HEK293 (cell line): ENCODE measurements around the gene FGR.

Experiments
- CTCF ChIA-PET: fragments of 350-600 bp; formaldehyde crosslinking; extraction: SDS; loops from one replicate; lab custom pipeline; 2021; ENCODE audit warnings: antibody characterized with exemption; lab: Yijun Ruan, JAX
- POLR2A ChIA-PET: fragments of 300-600 bp; formaldehyde crosslinking; extraction: SDS; loops from one replicate; lab custom pipeline; 2020; ENCODE audit warnings: antibody characterized with exemption, inconsistent platforms; lab: Yijun Ruan, JAX
- H3K27ac ChIP-seq: fragments of 200-500 bp; sonication (Bioruptor generic); 2 replicates; pipeline ENCODE4 v1.5.1; 2014; ENCODE audit warnings: low read depth, low read length, control low read depth, inconsistent platforms; ENCODE audit errors: extremely low read depth
- H3K36me3 ChIP-seq, 2 experiments: fragments of 200-500 bp in 1 of 2; sonication (Bioruptor generic) in 1 of 2; 1 replicate in 1 of 2; 2 replicates in 1 of 2; pipeline ENCODE4 v1.5.1; 2014 to 2017; ENCODE audit warnings: inconsistent platforms in 2 of 2, low read length in 2 of 2; ENCODE audit not compliant: control insufficient read depth in 2 of 2, insufficient read depth in 1 of 2
- H3K4me1 ChIP-seq: fragments of 200-500 bp; sonication (Bioruptor generic); 2 replicates; pipeline ENCODE4 v1.5.1; 2014; ENCODE audit warnings: mild to moderate bottlenecking, low read length, inconsistent platforms; ENCODE audit not compliant: control insufficient read depth, insufficient read depth
- H3K4me3 ChIP-seq: 2 replicates; pipeline ENCODE4 v1.5.1; 2011; ENCODE audit warnings: low read depth, mild to moderate bottlenecking, control low read depth, low read length, moderate library complexity
- H3K9me3 ChIP-seq: fragments of 200-500 bp; sonication (Bioruptor generic); 2 replicates; pipeline ENCODE4 v1.5.1; 2014; ENCODE audit warnings: low read depth, low read length, inconsistent platforms; ENCODE audit not compliant: control insufficient read depth, insufficient read depth
- BCL11B ChIP-seq: fragments of 450-650 bp; formaldehyde crosslinking; IDR thresholded peaks from 2 replicates; pipeline ENCODE4 v1.5.1; 2016; ENCODE audit warnings: low read depth, missing biosample characterization, missing genetic modification characterization
- BCL6B ChIP-seq: fragments of 450-650 bp; formaldehyde crosslinking; IDR thresholded peaks from 2 replicates; pipeline ENCODE4 v1.5.1; 2017; ENCODE audit warnings: missing biosample characterization, missing genetic modification characterization
- GLIS2 ChIP-seq: fragments of 450-650 bp; formaldehyde crosslinking; IDR thresholded peaks from 2 replicates; pipeline ENCODE4 v1.5.1; 2016; ENCODE audit warnings: missing biosample characterization, missing genetic modification characterization
- HOXC10 ChIP-seq: sonication (generic); formaldehyde crosslinking; IDR thresholded peaks from 2 replicates; pipeline ENCODE4 v1.8.1; 2023; ENCODE audit warnings: mild to moderate bottlenecking, missing genetic modification reagents
- PRDM6 ChIP-seq: fragments of 450-650 bp; formaldehyde crosslinking; IDR thresholded peaks from 2 replicates; pipeline ENCODE4 v1.5.1; 2017; ENCODE audit warnings: missing biosample characterization, missing genetic modification characterization
- WT1 ChIP-seq: fragments of 450-650 bp; formaldehyde crosslinking; IDR thresholded peaks from 2 replicates; pipeline ENCODE4 v1.5.1; 2016; ENCODE audit warnings: missing biosample characterization, missing genetic modification characterization
- ZBTB49 ChIP-seq: fragments of 450-650 bp; formaldehyde crosslinking; IDR thresholded peaks from 2 replicates; pipeline ENCODE4 v1.5.1; 2016; ENCODE audit warnings: missing biosample characterization, missing genetic modification characterization, low read depth
- ZFP3 ChIP-seq: fragments of 450-650 bp; formaldehyde crosslinking; IDR thresholded peaks from 2 replicates; pipeline ENCODE4 v1.5.1; 2016; ENCODE audit warnings: low read depth, missing biosample characterization, missing genetic modification characterization
- ZNF121 ChIP-seq: fragments of 450-650 bp; formaldehyde crosslinking; IDR thresholded peaks from 2 replicates; pipeline ENCODE4 v1.5.1; 2016; ENCODE audit warnings: missing biosample characterization, missing genetic modification characterization
- ZNF175 ChIP-seq: fragments of 450-650 bp; formaldehyde crosslinking; IDR thresholded peaks from 2 replicates; pipeline ENCODE4 v1.5.1; 2016; ENCODE audit warnings: missing biosample characterization, missing genetic modification characterization
- ZNF184 ChIP-seq: fragments of 450-650 bp; IDR thresholded peaks from 2 replicates; pipeline ENCODE4 v1.5.1; 2018; ENCODE audit warnings: missing biosample characterization, mild to moderate bottlenecking, missing genetic modification characterization
- ZNF2 ChIP-seq: fragments of 450-650 bp; formaldehyde crosslinking; IDR thresholded peaks from 2 replicates; pipeline ENCODE4 v1.5.1; 2016; ENCODE audit warnings: missing biosample characterization, missing genetic modification characterization
- ZNF211 ChIP-seq: fragments of 450-650 bp; formaldehyde crosslinking; IDR thresholded peaks from 2 replicates; pipeline ENCODE4 v1.5.1; 2016; ENCODE audit warnings: low read depth, missing biosample characterization, missing genetic modification characterization
- ZNF214 ChIP-seq: fragments of 450-650 bp; formaldehyde crosslinking; IDR thresholded peaks from 2 replicates; pipeline ENCODE4 v1.5.1; 2017; ENCODE audit warnings: missing biosample characterization, mild to moderate bottlenecking, missing genetic modification characterization, borderline replicate concordance
- ZNF366 ChIP-seq: fragments of 450-650 bp; formaldehyde crosslinking; conservative IDR thresholded peaks from 2 replicates; pipeline ENCODE4 v1.5.1; 2016; ENCODE audit warnings: missing biosample characterization, missing genetic modification characterization
- ZNF426 ChIP-seq: fragments of 450-650 bp; formaldehyde crosslinking; IDR thresholded peaks from 2 replicates; pipeline ENCODE4 v1.5.1; 2017; ENCODE audit warnings: missing biosample characterization, missing genetic modification characterization, mild to moderate bottlenecking, inconsistent platforms, moderate library complexity
- ZNF433 ChIP-seq: fragments of 450-650 bp; formaldehyde crosslinking; IDR thresholded peaks from 2 replicates; pipeline ENCODE4 v1.5.1; 2016; ENCODE audit warnings: missing biosample characterization, missing genetic modification characterization, low read depth
- ZNF529 ChIP-seq: fragments of 450-650 bp; formaldehyde crosslinking; IDR thresholded peaks from 2 replicates; pipeline ENCODE4 v1.5.1; 2017; ENCODE audit warnings: missing genetic modification characterization, missing biosample characterization; ENCODE audit not compliant: insufficient replicate concordance
- ZNF629 ChIP-seq: fragments of 450-650 bp; formaldehyde crosslinking; IDR thresholded peaks from 2 replicates; pipeline ENCODE4 v1.5.1; 2017; ENCODE audit warnings: missing biosample characterization, missing genetic modification characterization
- ZNF660 ChIP-seq: fragments of 450-650 bp; IDR thresholded peaks from 2 replicates; pipeline ENCODE4 v1.5.1; 2018; ENCODE audit warnings: missing biosample characterization, mild to moderate bottlenecking, missing genetic modification characterization
- ZNF768 ChIP-seq: fragments of 450-650 bp; formaldehyde crosslinking; IDR thresholded peaks from 2 replicates; pipeline ENCODE4 v1.5.1; 2018; ENCODE audit warnings: missing biosample characterization, mild to moderate bottlenecking, missing genetic modification characterization
- ZNF777 ChIP-seq: fragments of 450-650 bp; formaldehyde crosslinking; IDR thresholded peaks from 2 replicates; pipeline ENCODE4 v1.5.1; 2017; ENCODE audit warnings: missing biosample characterization, missing genetic modification characterization, borderline replicate concordance
- ZNF837 ChIP-seq: fragments of 450-650 bp; formaldehyde crosslinking; IDR thresholded peaks from 2 replicates; pipeline ENCODE4 v1.5.1; 2016; ENCODE audit warnings: missing biosample characterization, missing genetic modification characterization
- ZSCAN23 ChIP-seq: fragments of 450-650 bp; formaldehyde crosslinking; IDR thresholded peaks from 2 replicates; pipeline ENCODE4 v1.5.1; 2016; ENCODE audit warnings: missing biosample characterization, missing genetic modification characterization
- TF ChIP-seq, protein P1 (sequence below): fragments of 450-650 bp; formaldehyde crosslinking; IDR thresholded peaks from 2 replicates; pipeline ENCODE4 v1.5.1; 2016; ENCODE audit warnings: missing biosample characterization, missing genetic modification characterization
- TF ChIP-seq, protein P2 (sequence below): fragments of 450-650 bp; IDR thresholded peaks from 2 replicates; pipeline ENCODE4 v1.5.1; 2018; ENCODE audit warnings: missing biosample characterization, mild to moderate bottlenecking, missing genetic modification characterization

Gene FGR

DNA sequence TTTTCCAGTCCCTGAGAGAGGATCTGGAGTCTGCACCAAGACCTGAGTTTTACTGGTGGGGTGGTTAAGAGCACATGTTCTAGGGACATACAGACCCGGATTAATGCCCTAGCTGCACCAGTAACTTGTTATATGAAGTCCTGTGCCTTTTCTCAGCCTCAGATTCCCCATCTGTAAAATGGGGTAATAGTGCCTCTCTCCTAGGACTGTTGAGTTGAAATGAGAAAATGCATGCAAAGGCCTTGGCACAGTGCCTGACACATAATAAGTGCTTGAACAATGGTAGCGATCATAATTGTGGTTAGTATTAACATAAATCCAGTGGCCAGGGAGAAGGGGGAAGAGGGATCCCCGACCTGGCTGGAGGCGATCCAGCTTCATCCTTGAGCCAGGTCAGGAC lies 43.4 kb downstream of the FGR start (continued):
- TF ChIP-seq ZFP3: no peak
- TF ChIP-seq ZNF2 (tag by site-specific recombination): no peak
- TF ChIP-seq PRDM6 (tag by site-specific recombination): no peak
- no peak for TF ChIP-seq ZNF426 (tag by site-specific recombination)
- TF ChIP-seq BCL6B (tag by site-specific recombination): no peak
- no peak for TF ChIP-seq ZBTB49
- TF ChIP-seq ZNF529: no peak
- no peak for TF ChIP-seq ZNF629
- TF ChIP-seq BCL11B (tag by site-specific recombination): 0 out of 2 replicates have a peak, but pooled peaks have one; percentile 21
- 0 out of 2 replicates have a peak, but pooled peaks have one; percentile 21 for TF ChIP-seq ZNF121 (tag by site-specific recombination)
- TF ChIP-seq ZSCAN23 (tag by site-specific recombination): no peak
- TF ChIP-seq ZNF768 (tag by site-specific recombination): no peak

- H3K36me3 ChIP-seq: peaks cover 0 to 19% of the 10 kb centered on the region in 2 experiments; a peak in 1 of 3 replicates
- TF ChIP-seq ZNF366 (tag by site-specific recombination): no peak
- TF ChIP-seq, protein P1, sequence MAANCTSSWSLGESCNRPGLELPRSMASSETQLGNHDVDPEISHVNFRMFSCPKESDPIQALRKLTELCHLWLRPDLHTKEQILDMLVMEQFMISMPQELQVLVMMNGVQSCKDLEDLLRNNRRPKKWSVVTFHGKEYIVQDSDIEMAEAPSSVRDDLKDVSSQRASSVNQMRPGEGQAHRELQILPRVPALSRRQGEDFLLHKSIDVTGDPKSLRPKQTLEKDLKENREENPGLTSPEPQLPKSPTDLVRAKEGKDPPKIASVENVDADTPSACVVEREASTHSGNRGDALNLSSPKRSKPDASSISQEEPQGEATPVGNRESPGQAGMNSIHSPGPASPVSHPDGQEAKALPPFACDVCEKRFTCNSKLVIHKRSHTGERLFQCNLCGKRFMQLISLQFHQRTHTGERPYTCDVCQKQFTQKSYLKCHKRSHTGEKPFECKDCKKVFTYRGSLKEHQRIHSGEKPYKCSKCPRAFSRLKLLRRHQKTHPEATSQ (tag by site-specific recombination): no peak
- no peak for TF ChIP-seq HOXC10 (CRISPR knock-in tag)
- TF ChIP-seq ZNF211 (tag by site-specific recombination): no peak
- TF ChIP-seq ZNF837 (tag by site-specific recombination): no peak
- TF ChIP-seq ZNF214 (tag by site-specific recombination): no peak
- TF ChIP-seq, protein P2, sequence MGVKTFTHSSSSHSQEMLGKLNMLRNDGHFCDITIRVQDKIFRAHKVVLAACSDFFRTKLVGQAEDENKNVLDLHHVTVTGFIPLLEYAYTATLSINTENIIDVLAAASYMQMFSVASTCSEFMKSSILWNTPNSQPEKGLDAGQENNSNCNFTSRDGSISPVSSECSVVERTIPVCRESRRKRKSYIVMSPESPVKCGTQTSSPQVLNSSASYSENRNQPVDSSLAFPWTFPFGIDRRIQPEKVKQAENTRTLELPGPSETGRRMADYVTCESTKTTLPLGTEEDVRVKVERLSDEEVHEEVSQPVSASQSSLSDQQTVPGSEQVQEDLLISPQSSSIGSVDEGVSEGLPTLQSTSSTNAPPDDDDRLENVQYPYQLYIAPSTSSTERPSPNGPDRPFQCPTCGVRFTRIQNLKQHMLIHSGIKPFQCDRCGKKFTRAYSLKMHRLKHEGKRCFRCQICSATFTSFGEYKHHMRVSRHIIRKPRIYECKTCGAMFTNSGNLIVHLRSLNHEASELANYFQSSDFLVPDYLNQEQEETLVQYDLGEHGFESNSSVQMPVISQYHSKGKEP: no peak
- no peak for TF ChIP-seq ZNF660 (tag by site-specific recombination)
- TF ChIP-seq ZNF175: no peak
- peak; percentile 53; the same call in 1 of the 2 replicates for TF ChIP-seq GLIS2
- 0 out of 2 replicates have a peak, but pooled peaks have one; percentile 26 for TF ChIP-seq WT1
- TF ChIP-seq ZNF768 (tag by site-specific recombination): no peak
- TF ChIP-seq ZNF777: no peak
- no peak for TF ChIP-seq ZNF433 (tag by site-specific recombination)
- TF ChIP-seq ZNF184 (tag by site-specific recombination): no peak
Observed at GRCh38 chr1:27590917-27591508, 44.0 kb downstream of the FGR start.

More at GRCh38 chr1:27590917-27591508, 44.0 kb downstream of the FGR start:
- H3K4me1 ChIP-seq: peaks cover 13% of the 10 kb centered on the region
- H3K9me3 ChIP-seq: no peaks in the 10 kb centered on the region
- H3K27ac ChIP-seq: no peak overlapping the region
- H3K4me3 ChIP-seq: no peak overlapping the region
- POLR2A ChIA-PET: interaction anchor here (1.4 to 2.1 kb wide), 3 partner anchors 16 to 101 kb away, joined by 5 read pairs; partner anchors contain the start of gene WASF2
- CTCF ChIA-PET: interaction anchor here (0.6 to 1.8 kb wide), 7 partner anchors 9 to 196 kb away, joined by 3 to 6 read pairs (median 3); no protein-coding TSS in a partner anchor
